GM21717 (cell line): ENCODE data around the gene YPEL4.
A peak's percentile ranks its signal among the peaks of the same experiment; 100 is the strongest.
"Not testable (repeated sequence)": the region's sequence is repeated elsewhere in the genome, so short reads cannot be mapped to it uniquely, and the experiment has no call there.

Source experiments
- ATAC-seq: cut with Tn5 transposase; IDR thresholded peaks from one replicate; pipeline ENCODE4 v1.9.1; 2021; ENCODE audit warnings: mild to moderate bottlenecking, moderate library complexity; ENCODE audit not compliant: unreplicated experiment

The YPEL4 gene

DNA sequence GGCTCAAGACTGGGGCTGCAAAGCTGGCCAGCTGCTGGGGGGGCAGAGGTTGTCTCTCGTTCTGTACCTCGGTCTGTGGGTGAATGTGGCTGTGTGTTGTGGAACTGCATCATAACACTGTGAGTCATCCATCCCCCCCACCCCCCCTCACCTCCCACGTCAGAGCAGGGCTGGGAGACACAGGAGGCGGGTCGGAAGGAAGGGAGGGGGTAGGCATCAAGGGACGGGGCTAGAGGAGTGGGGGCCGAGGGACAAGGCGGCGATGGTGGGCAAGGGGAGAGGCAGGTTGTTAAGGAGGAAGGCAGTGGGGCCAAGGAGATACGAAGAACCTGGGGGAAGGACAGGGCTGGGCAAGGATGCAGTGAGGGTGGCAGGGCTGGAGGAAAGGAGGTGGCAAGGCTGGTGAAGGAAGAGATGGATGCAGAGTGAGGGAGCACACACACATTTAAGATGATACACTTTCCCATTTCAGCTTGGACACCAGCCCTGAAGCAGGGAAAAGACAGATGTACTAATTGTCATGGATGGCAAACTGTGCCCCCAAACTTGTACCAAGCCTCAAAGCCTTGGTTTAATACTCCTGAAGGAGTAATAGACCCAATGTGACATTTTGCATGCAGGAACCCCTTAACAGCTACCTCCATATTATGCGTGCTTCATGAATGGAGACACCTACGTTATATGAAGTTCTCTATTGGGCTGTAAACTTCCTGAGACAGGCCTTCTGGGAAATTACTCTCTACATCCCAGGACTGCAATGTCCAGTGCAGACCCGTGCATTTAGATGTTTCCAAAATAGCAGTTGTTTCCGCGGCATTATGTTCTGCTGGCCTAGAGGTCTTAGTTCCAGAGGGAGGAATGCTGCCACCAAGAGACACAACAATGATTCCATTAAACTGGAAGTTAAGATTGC, at the start of gene YPEL4:
Gene YPEL4 (minus strand): TSS at position 87 of the 913 bp plus-strand sequence. CDS start 2,805 bp downstream, outside the sequence.
- ATAC-seq = no peak

DNA sequence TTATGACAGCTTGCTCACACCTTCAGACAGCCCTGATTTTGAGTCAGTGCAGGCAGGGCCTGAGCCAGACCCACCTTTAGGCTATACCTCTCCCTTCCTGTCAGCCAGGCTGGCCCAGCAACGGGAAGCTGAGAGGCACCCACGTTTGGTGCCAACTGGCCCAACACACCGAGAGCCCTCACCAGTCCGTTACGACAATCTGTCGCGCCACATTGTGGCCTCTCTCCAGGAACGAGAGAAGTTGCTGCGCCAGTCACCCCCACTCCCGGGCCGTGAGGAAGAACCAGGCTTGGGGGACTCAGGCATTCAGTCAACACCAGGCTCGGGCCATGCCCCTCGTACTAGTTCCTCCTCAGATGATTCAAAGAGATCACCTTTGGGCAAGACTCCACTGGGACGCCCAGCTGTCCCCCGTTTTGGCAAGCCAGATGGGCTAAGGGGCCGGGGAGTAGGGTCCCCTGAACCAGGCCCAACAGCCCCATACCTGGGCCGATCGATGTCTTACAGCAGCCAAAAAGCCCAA, 49.2 kb upstream of the YPEL4 start:
- ATAC-seq = no peak

- ATAC-seq = not testable (repeated sequence)
These were observed 40.8 kb upstream of the YPEL4 start for GRCh38 chr11:57690474-57690873.

GRCh38 chr11:57681168-57681567, 31.5 kb upstream of the YPEL4 start:
- no peak for ATAC-seq

DNA sequence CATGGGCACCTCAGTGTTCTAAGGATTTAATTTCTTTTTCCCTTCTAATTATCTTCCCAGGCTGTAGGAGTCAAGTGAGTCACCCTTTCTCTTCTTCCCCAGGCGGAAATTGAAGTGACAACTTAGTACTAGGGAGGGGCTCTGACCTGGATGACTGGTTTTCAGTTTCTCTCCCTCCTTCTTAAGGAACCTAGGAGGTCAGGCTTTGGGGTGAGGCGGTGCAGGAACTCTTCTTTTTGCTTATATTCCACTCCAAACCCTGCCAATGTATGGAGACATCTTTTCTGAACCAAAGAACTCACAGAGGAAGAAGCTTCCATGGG, 30.8 kb upstream of the YPEL4 start:
- peak; percentile 60 for ATAC-seq

DNA sequence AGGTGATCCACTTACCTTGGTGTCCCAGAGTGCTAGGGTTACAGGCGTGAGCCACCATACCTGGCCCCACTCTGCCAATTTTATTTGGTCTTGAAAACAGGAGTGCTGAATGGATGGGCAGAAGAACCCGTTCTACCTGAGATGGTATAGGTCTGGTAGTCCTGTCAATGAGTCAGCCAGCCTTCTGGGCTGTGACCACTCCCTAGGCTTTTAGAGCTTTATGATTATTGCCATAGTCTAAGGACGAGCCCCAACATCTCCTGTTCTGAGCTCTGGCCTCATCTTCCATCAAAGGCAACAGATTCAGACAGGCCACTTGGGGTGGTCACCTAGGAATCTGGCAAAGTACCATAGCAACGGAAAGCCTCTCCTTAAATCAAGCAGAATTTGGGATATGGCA, 29.7 kb upstream of the YPEL4 start:
- ATAC-seq = no peak

DNA sequence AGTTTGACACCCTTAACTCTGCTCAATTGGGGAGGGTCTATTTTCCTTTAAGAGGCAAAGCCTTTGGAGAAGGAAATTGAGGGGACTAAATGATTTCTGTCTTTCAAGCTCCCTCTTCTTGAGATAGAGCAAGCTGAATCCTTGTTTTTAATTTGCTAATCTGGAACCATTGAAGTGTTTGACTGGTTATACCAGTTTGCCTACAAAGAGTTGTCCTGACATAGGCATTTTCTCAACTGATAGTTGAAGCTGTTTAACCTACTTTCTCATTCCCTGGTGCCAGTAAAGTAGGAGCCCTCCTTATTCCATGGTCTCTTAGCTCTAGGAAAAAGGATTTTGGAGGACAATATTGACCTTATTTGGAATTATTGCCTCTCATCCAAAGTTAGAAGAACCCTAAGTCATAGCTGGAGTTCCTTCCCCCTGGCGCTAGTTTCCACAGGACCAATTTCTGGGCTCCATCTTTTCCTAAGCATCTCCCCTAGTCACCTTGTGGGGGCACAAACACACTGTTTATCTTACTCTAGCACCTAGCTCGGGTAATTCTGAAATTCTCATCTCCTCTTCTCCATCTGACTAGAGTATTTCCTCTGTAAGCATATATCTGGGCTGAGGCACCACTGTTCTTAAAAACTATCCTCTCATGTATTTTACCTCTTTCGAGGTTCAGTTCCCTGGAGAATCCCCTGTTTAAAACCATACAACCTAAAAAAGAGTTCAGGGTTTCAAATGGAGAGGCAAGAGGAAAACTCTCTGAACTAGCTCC, 25.6 kb upstream of the YPEL4 start:
- no peak for ATAC-seq

GRCh38 chr11:57674251-57674650, 24.5 kb upstream of the YPEL4 start:
- no peak for ATAC-seq

GRCh38 chr11:57668434-57668782, 18.7 kb upstream of the YPEL4 start:
- ATAC-seq = peak; percentile 15

GRCh38 chr11:57667736-57668433, 18.2 kb upstream of the YPEL4 start, which contains the start of gene ZDHHC5:
ZDHHC5 (plus strand) TSS chr11:57668114; CDS start chr11:57673091, 4,977 bp downstream.
- peak; percentile 85 for ATAC-seq

DNA sequence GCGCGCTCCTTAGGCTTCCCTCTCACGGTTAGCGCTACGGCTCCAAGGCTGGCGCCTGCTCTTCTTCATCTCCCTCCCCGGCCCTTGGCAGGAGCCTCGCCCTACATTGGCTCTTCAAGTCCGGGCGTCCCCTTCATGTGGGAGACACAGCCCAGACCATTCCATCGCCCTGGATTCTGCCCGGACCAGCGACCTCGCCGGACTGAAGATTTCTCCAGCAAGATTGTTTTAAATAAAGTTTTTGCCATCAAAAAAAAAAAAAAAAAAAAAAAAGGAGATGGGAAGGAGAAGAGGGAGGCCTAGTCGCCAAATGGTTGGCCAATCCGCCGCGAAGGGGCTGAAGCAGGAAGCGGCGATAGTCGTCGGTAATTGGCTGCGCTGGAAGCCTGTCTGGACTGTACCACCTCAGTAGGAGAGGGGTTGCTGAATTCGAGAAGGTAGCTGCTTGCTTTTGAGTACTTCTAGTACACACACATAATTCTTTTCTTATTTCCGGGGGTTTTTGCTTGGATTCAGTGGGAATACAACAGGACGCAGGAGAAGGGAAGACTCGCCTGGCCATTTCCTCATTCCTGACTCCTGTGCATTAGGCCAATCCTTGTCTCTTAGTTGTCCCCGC, 17.5 kb upstream of the YPEL4 start:
- peak; percentile 67 for ATAC-seq

- no peak for ATAC-seq
These were observed 14.3 kb upstream of the YPEL4 start for GRCh38 chr11:57663975-57664374.

GRCh38 chr11:57662893-57663292, 13.2 kb upstream of the YPEL4 start:
- no peak for ATAC-seq

DNA sequence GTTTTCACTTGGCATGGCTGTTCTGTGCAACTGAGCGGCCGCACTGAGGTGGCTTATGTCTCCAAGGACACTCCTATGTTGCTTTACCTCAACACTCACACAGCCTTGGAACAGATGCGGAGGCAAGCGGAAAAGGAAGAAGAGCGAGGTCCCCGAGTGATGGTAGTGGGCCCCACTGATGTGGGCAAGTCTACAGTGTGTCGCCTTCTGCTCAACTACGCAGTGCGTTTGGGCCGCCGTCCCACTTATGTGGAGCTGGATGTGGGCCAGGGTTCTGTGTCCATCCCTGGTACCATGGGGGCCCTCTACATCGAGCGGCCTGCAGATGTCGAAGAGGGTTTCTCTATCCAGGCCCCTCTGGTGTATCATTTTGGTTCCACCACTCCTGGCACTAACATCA, 10.0 kb upstream of the YPEL4 start:
- no peak for ATAC-seq

- peak; percentile 2 for ATAC-seq
These were observed 8.3 kb upstream of the YPEL4 start for GRCh38 chr11:57658023-57658361.

DNA sequence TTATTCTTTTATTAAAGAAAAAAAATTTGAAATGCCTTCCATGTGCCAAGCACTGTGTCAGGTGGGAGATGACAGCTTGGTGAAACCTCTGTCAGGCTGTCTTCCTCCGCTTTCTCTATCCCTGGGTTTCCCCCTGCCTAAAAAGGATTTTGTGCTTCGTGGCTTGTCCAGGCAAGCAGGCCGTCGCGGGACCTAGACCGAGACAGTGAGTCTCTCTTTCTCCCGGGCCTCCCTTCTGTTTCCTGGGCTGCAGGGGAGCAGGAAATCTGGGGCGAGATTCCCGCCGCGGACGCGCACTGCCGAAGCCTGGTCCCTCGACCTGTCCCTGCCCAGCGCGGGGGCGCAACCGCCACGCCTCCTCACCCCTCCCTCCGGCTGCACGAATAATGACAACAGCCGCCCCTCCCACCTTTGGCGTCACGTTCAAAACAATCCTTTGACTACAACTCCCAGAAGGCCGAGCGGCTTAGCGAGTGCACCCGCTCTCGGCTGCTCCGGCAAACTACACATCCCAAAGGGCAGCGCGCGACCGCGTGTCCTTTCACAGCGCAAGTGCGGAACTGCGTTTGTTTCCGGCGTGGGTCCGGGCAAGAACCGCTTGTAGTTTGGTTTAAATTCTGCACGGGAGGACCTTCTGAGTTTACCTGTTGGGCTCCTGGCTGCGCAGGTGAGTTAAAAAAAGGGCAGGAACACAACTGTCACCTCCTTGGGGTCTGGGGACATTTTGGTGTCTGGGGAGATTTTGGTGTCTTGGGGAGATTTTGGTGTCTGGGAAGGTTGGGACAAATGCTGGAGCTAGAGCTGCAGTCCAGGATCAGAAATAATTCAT, 7.7 kb upstream of the YPEL4 start, which contains the start of gene CLP1:
Gene CLP1 (plus strand): TSS at position 569 of the 829 bp plus-strand sequence. CDS start 1,715 bp downstream, outside the sequence.
- peak; percentile 98 for ATAC-seq

GRCh38 chr11:57656885-57657193, 7.1 kb upstream of the YPEL4 start:
- ATAC-seq = no peak

DNA sequence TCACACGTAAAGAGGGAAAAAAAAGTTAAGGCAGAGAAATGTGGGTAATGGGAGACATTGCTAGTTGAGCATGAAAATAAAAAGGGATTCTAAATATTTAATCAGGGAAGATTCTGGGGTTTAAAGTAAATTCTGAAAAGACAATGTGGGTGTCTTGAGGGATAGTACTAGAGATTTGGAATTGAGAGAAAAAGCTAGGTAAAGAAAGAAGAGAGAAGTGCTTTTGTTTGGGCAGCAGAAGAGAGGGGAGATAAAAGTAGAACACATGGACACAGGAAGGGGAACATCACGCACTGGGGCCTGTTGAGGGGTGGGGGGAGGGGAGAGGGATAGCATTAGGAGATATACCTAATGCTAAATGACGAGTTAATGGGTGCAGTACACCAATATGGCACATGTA, 3.5 kb upstream of the YPEL4 start:
- no peak for ATAC-seq

DNA sequence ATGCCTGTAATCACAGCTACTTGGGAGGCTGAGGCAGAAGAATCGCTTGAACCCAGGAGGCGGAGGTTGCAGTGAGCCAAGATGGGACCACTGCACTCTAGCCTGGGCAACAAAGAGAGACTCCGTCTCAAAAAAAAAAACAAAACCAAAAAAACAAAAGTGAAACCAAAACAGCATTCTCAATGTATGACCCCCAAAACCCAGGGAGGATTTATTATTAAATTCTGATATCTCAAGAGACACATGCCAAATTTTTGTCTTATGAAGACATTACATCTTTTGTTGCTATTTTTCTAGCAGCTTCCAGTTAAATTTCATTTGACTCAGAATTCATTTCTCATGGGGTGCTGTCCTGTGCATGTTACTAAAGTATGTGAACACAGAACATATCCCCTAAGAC, 3.0 kb upstream of the YPEL4 start:
- ATAC-seq = no peak

- not testable (repeated sequence) for ATAC-seq
These were observed 2.5 kb upstream of the YPEL4 start for GRCh38 chr11:57652230-57652629.
